ENCODE data around the gene NPW. TPM values are rescaled to one million over a fixed set of nuclear protein-coding genes. Genes with fewer than 3 reads are reported as not detected.

Gene NPW
- total RNA-seq, 1 donor from 2014 or later, result 0.46 TPM

GRCh38 chr16:1991588-1991947 is 28.0 kb upstream of the NPW start:
- H3K4me3 ChIP-seq (ENCODE audit: low read depth, low read length), result peak overlapping the region; percentile 26
- DNase-seq (ENCODE audit: low read depth), result no peak
- TF ChIP-seq CTCF (conservative IDR thresholded peaks at IDR 0.05; ENCODE audit: low read depth, low read length), result no peak

GRCh38 chr16:1991948-1992703 is 27.5 kb upstream of the NPW start:
- no peak for TF ChIP-seq CTCF (conservative IDR thresholded peaks at IDR 0.05; ENCODE audit: low read depth, low read length)
- no peak for DNase-seq (ENCODE audit: low read depth)
- H3K4me3 ChIP-seq (ENCODE audit: low read depth, low read length), result peak overlapping the region; percentile 26

- DNase-seq (ENCODE audit: low read depth), result no peak
- H3K4me3 ChIP-seq (ENCODE audit: low read depth, low read length), result no peak overlapping the region
- no peak for TF ChIP-seq CTCF (conservative IDR thresholded peaks at IDR 0.05; ENCODE audit: low read depth, low read length)
Measured at GRCh38 chr16:1992704-1993317, 26.8 kb upstream of the NPW start.

DNA sequence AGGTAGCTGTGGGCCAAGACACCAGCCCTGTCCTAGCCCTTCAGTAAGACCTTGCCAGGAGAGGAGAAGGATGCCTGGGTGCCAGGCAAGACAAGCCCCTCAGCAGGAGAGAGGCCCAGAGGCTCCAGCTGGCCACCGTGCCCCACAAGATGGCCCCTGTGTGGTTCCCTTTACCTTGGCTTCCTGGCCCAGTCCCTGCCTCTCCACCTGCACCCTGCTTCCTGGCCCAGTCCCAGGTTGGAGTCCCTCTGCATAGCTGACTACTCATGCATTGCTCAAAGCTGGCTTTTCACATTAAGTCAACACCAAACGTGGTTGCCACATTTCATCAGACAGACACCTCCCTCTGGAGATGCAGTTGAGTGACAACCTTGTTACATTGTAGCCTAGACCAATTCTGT is 25.9 kb upstream of the NPW start:
- peak; percentile 59 for DNase-seq (ENCODE audit: low read depth)
- H3K4me3 ChIP-seq (ENCODE audit: low read depth, low read length), result no peak overlapping the region
- TF ChIP-seq CTCF (conservative IDR thresholded peaks at IDR 0.05; ENCODE audit: low read depth, low read length), result no peak

GRCh38 chr16:1997494-1998359 is 21.9 kb upstream of the NPW start:
- no peak overlapping the region for H3K4me3 ChIP-seq (ENCODE audit: low read depth, low read length)
- DNase-seq (ENCODE audit: low read depth), result no peak
- no peak for TF ChIP-seq CTCF (conservative IDR thresholded peaks at IDR 0.05; ENCODE audit: low read depth, low read length)

- TF ChIP-seq CTCF (conservative IDR thresholded peaks at IDR 0.05; ENCODE audit: low read depth, low read length), result no peak
- DNase-seq (ENCODE audit: low read depth), result no peak
- H3K4me3 ChIP-seq (ENCODE audit: low read depth, low read length), result no peak overlapping the region
Measured at GRCh38 chr16:1998360-1998835, 21.2 kb upstream of the NPW start.

Measured in epithelial cell of proximal tubule (primary cell).